Endodermal cell (in vitro differentiated cells): ENCODE measurements around the gene MN1. TPM values are rescaled to one million over a fixed set of nuclear protein-coding genes. Genes with fewer than 3 reads are reported as not detected.

Experiments used
- DNase-seq: peaks from one replicate; pipeline ENCODE4 v3.0.0-alpha.2; 2017
- H3K27ac ChIP-seq: 2 replicates; pipeline ENCODE4 v1.5.1; 2013; ENCODE audit warnings: mild to moderate bottlenecking, low read depth, low read length, moderate library complexity
- H3K27me3 ChIP-seq: 2 replicates; pipeline ENCODE4 v1.6.1; 2013; ENCODE audit warnings: mild to moderate bottlenecking, low read length, moderate library complexity; ENCODE audit not compliant: insufficient read depth, control insufficient read depth, poor library complexity, severe bottlenecking
- H3K36me3 ChIP-seq: 2 replicates; pipeline ENCODE4 v1.7.0; 2013; ENCODE audit warnings: mild to moderate bottlenecking, low read length, moderate library complexity; ENCODE audit not compliant: control insufficient read depth, insufficient read depth
- H3K4me1 ChIP-seq: one replicate; pipeline ENCODE4 v1.7.0; 2013; ENCODE audit warnings: low read length; ENCODE audit not compliant: control insufficient read depth, insufficient read depth
- H3K4me3 ChIP-seq: 2 replicates; pipeline ENCODE4 v1.5.1; 2013; ENCODE audit warnings: mild to moderate bottlenecking, low read length, moderate library complexity
- H3K9ac ChIP-seq: 2 replicates; pipeline ENCODE4 v1.6.1; 2013; ENCODE audit warnings: mild to moderate bottlenecking, low read length, moderate library complexity; ENCODE audit not compliant: poor library complexity, severe bottlenecking; ENCODE audit errors: extremely low read depth
- H3K9me3 ChIP-seq: 2 replicates; pipeline ENCODE4 v1.6.1; 2013; ENCODE audit warnings: mild to moderate bottlenecking, low read length, moderate library complexity; ENCODE audit not compliant: control insufficient read depth
- H3K27ac Mint-ChIP-seq: 2 replicates; pipeline ENCODE4 v1.8.0; 2020; ENCODE audit warnings: mixed read lengths
- H3K27me3 Mint-ChIP-seq: 2 replicates; pipeline ENCODE4 v1.8.0; 2021; ENCODE audit warnings: mild to moderate bottlenecking, mixed read lengths; ENCODE audit not compliant: insufficient read depth
- H3K36me3 Mint-ChIP-seq: 2 replicates; pipeline ENCODE4 v1.8.0; 2020; ENCODE audit warnings: low read depth, mixed read lengths
- H3K4me1 Mint-ChIP-seq: 2 replicates; pipeline ENCODE4 v1.8.0; 2020; ENCODE audit warnings: mixed read lengths
- H3K4me3 Mint-ChIP-seq: 2 replicates; pipeline ENCODE4 v1.8.0; 2020; ENCODE audit warnings: mild to moderate bottlenecking, moderate library complexity, mixed read lengths
- H3K9me3 Mint-ChIP-seq: 2 replicates; pipeline ENCODE4 v1.8.0; 2020; ENCODE audit warnings: mild to moderate bottlenecking, mixed read lengths
- CTCF ChIP-seq: fragments of 200-600 bp; sonication (generic); conservative IDR thresholded peaks from 2 replicates; pipeline ENCODE4 v1.5.0; 2021; ENCODE audit warnings: antibody characterized with exemption, mild to moderate bottlenecking
- WGBS, 2 experiments: methylation state at CpG; one replicate each; pipeline versions ENCODE4 v1.1.5 to v1.1.7; 2013; ENCODE audit warnings: missing lambda C conversion rate in 2 of 2, mixed read lengths in 1 of 2; ENCODE audit not compliant: insufficient coverage in 1 of 2, insufficient read length in 1 of 2; 5-methylcytosine and 5-hydroxymethylcytosine counted together
- total RNA-seq, 2 donors: library from RNA; stranded (reverse); fragmentation: NEBNext Ultra II Directional in 1 of 2; extraction: Animal tissue kit (Norgen Biotek cat#: 25700) in 1 of 2; gene quantifications; 2 replicates in 1 of 2; 3 replicates in 1 of 2; pipeline ENCODE4 v1.2.1, GENCODE V29; 2021

MN1 gene
- total RNA-seq, 2 donors from 2014 or later = 4.4 to 17.8 TPM

GRCh38 chr22:27786965-27787364 lies 14.6 kb downstream of the MN1 start:
- Histone ChIP-seq H3K9ac (no peak overlapping the region), H3K4me1 (no peaks in the 10 kb centered on the region), H3K36me3 (no peaks in the 10 kb centered on the region), H3K9me3 (no peaks in the 10 kb centered on the region), H3K27ac (no peak overlapping the region), H3K27me3 (no peaks in the 10 kb centered on the region), H3K4me3 (no peak overlapping the region)
- no peak for DNase-seq
- Mint-ChIP-seq H3K36me3 (peaks cover 5% of the 10 kb centered on the region), H3K9me3 (no peaks in the 10 kb centered on the region), H3K4me1 (peaks cover 40% of the 10 kb centered on the region), H3K4me3 (no peak overlapping the region), H3K27ac (no peak overlapping the region), H3K27me3 (peaks cover 17% of the 10 kb centered on the region)
- 92 to 98% methylated on average over 12 to 13 of the region's 13 CpGs for WGBS, 2 experiments
- TF ChIP-seq CTCF = no peak

GRCh38 chr22:27786291-27786932 lies 15.1 kb downstream of the MN1 start:
- H3K27ac ChIP-seq = peak overlapping the region; percentile 73
- H3K4me3 ChIP-seq = no peak overlapping the region
- no peaks in the 10 kb centered on the region for H3K4me1 ChIP-seq
- H3K27me3 Mint-ChIP-seq = peaks cover 17% of the 10 kb centered on the region
- no peak overlapping the region for H3K27ac Mint-ChIP-seq
- H3K4me3 Mint-ChIP-seq = no peak overlapping the region
- H3K9ac ChIP-seq = no peak overlapping the region
- no peaks in the 10 kb centered on the region for H3K27me3 ChIP-seq
- H3K36me3 ChIP-seq = no peaks in the 10 kb centered on the region
- DNase-seq = no peak
- TF ChIP-seq CTCF = no peak
- no peaks in the 10 kb centered on the region for H3K9me3 Mint-ChIP-seq
- no peaks in the 10 kb centered on the region for H3K9me3 ChIP-seq
- 73 to 87% methylated on average over 5 to 14 of the region's 14 CpGs for WGBS, 2 experiments
- H3K4me1 Mint-ChIP-seq = peaks cover 35% of the 10 kb centered on the region
- peaks cover 9% of the 10 kb centered on the region for H3K36me3 Mint-ChIP-seq

- Mint-ChIP-seq H3K36me3 (peaks cover 13% of the 10 kb centered on the region), H3K27me3 (peaks cover 17% of the 10 kb centered on the region), H3K27ac (no peak overlapping the region), H3K4me3 (no peak overlapping the region), H3K4me1 (peaks cover 29% of the 10 kb centered on the region), H3K9me3 (peaks cover 4% of the 10 kb centered on the region)
- Histone ChIP-seq H3K9ac (no peak overlapping the region), H3K36me3 (no peaks in the 10 kb centered on the region), H3K9me3 (no peaks in the 10 kb centered on the region), H3K4me1 (no peaks in the 10 kb centered on the region), H3K27ac (peak overlapping the region; percentile 73), H3K27me3 (no peaks in the 10 kb centered on the region), H3K4me3 (no peak overlapping the region)
- 86 to 88% methylated on average over 12 of the region's 12 CpGs for WGBS, 2 experiments
- no peak for DNase-seq
- TF ChIP-seq CTCF = no peak
These were observed 15.7 kb downstream of the MN1 start for GRCh38 chr22:27785831-27786230.
